GM18873 (cell line): ENCODE results near the gene GSTCD.

Experiments used
- ATAC-seq: cut with Tn5 transposase; IDR thresholded peaks from one replicate; pipeline ENCODE4 v1.9.1; 2021; ENCODE audit warnings: mild to moderate bottlenecking, moderate library complexity, moderate number of reproducible peaks; ENCODE audit not compliant: unreplicated experiment, low FRiP score

The GSTCD gene

DNA sequence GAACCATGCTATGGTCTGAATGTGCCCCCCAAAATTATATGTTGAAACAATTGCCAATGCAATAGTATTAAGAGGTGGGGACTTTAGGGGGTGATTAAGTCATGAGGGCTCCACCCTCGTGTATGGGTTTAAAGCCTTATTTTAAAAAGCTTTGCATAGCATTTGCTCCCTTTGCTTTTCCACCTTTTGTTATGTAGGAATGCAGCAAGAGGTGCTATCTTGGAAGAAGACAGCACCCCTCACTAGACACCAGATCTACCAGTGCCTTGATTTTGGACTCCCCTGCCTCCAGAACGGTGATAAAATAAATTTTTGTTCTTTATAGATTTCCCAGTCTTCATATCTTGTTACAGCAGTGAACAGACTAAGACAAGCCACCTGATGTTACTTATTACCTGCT, 163.4 kb downstream of the GSTCD start:
- no peak for ATAC-seq

DNA sequence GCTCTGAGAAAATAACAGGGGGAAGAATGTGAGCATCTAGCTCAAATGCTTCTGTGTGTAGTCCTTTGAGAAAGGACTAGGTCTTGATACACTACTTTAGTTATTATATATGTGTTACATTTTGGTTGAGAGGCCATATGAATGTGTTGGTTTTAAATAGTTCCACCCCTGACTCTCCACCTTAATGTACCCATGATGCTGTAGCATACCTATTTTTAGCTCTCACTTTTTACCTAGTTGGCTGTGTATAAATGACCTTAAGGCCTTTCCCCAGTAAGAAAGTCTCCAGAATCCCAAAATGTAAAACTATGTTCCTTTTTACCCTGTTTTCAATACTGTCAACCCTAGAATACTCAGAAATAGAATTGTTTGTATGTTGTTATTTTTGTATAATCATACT, 166.6 kb downstream of the GSTCD start:
- ATAC-seq = no peak

DNA sequence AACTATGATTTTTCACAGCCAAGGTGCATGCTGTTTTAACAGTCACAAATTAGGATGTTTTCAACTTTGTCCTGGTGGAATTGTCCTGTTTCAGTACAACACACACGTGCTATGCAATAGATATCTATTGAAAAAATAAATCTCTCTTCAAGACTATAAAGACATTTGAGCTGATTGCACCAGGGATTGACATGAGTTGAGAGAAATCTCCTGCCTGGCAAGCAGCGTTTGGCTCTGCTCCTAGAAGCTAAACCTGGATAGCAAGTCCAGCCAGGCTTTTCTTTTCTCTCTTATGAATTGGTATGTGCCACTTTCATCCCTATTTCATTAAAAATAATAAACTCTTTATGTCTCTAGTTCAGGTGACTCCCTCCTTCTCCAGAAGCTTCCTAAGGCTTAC, 170.1 kb downstream of the GSTCD start:
- no peak for ATAC-seq

DNA sequence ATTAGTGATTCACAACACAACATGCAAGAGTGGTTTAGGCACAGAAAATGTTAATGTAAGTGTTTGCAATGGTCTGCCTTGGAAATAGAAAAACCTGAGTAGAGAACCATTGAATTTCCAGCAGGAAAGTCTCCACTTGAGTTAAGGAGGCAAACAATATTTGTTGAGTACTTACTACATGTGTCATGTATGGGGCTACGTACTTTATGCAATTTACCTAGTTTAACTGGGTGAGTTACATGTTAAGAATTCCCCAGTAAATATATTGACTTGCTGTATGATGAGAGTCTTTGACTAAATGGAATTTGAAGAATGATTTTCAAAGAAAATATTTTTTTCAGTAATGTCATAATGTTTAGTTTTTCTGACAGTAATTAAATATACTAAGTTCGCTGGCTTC, 178.9 kb downstream of the GSTCD start:
- ATAC-seq = no peak

DNA sequence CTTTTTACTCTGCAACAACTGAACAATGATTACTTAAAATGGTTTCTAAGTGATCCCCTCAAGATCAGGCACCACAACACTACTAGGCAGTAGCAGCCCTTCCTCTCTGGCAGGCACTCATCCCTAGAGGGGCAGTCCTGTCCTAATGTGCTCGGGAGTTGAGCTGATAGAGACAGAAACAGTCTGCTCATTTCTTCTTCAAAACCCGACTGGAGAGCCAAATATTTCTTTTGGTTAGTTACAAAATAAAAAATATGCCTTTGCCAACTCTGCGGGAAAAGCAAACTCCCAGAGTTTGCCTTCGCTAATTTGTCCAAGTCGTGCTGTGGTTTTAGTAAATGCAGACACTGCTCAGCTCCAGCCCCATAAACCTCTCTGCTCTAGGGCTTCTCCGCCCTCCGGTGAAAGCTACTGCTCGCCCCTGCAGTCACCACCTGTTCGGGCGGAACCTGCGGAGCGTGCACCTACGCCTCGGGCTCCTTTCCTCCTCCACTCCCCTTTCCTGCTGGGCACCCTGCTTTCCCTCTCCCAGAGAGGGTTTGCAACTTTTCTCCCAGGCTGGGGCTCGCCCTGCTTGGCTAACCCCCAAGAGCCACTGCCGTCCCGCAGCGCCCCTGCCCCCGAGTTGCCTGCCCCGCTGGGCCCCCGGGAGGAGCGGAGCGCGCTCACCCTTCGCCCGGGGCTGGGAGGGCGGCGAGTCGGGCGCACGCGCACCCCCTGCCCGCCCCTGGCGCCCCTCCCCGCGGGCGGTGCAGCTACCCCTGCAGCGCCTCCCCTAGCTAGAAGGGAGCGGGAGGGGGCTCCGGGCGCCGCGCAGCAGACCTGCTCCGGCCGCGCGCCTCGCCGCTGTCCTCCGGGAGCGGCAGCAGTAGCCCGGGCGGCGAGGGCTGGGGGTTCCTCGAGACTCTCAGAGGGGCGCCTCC, 186.3 kb downstream of the GSTCD start, which contains the start of gene NPNT:
NPNT (plus strand) TSS at position 812 of the 923 bp plus-strand sequence. CDS start 182 bp downstream, outside the sequence.
- no peak for ATAC-seq

DNA sequence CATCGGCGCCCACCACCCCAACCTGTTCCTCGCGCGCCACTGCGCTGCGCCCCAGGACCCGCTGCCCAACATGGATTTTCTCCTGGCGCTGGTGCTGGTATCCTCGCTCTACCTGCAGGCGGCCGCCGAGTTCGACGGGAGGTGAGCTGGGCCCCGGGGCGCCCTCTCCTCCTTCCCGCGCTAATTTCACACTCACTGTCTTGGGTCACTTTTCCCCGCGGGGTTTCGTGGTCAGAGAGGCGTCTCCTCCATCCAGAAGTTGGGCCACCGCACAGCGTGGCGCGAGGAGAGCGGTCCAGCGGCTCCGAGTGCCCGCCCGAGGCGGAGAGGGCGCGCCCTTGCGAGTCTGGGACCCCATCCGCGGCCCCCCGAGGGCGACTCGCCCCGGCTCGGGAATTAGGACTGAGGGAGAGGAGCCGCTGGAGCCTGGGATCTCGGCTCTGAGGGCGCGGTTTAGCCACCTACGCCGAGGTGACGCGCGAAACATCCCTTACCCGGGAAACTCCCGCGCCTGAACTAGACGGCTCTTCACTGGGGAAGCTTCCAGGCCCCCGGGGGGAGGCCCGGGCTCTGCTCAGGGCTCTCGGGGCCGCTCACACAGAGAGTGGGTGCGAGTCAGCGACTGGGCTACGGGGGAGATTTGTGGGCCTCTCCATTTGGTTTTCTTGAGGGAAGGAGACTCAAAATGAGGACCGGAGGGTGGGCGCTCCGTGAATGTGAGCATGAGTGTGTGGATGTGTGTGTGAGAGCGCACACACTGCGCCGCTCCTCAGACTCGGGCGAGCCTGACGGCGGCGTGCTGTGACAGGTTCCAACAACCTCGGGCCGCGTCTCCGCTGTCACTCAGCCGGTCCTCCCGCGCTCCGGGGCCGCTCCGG, 187.2 kb downstream of the GSTCD start:
- peak; percentile 39 for ATAC-seq

DNA sequence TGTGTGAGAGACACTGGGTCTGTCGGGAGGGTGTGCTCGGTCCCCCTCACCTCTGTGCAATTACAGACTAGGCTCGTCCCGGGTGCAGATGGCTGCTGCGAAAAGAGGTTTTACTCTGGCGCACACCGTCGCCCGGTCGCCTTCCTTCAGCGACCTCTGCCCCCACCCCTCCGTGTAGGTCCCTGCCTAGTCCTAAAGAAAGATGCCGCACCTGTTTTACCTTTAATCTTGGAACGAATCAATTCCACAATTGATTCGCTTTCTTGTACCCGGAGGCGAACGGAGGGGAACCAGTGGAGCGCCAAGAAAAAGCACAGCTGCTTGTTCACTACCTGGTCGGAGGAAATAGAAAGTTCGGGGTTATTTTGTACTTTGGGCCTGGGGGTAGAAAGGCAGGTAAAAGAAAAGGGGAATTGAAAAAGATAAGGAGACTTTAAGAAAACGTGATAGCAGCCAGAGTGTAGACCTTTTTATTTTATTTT, 187.9 kb downstream of the GSTCD start:
- peak; percentile 12 for ATAC-seq
